GM10248 (cell line): Measurements from ENCODE around the gene FRMD3.
A peak's percentile ranks its signal among the peaks of the same experiment; 100 is the strongest.

Experiments used
- CTCF ChIA-PET: fragments of 300-600 bp; sonication (Branson Sonifier 250); formaldehyde crosslinking; extraction: SDS; loops from one replicate; lab custom pipeline; 2021; ENCODE audit warnings: antibody characterized with exemption; lab: Yijun Ruan, JAX
- POLR2A ChIA-PET: fragments of 350-650 bp; sonication (Branson Sonifier 250); formaldehyde crosslinking; extraction: SDS; loops from one replicate; lab custom pipeline; 2020; ENCODE audit warnings: antibody characterized with exemption; lab: Yijun Ruan, JAX
- DNase-seq: peaks from one replicate; pipeline ENCODE4 v3.0.0; 2012; ENCODE audit errors: extremely low spot score
- CTCF ChIP-seq: IDR thresholded peaks from 2 replicates; pipeline ENCODE4 v1.5.1; 2012; ENCODE audit warnings: mild to moderate bottlenecking, low read depth; ENCODE audit errors: extremely low read depth, missing control alignments, control extremely low read depth

Gene FRMD3

GRCh38 chr9:83247732-83248131, 290.5 kb downstream of the FRMD3 start:
- no peak for TF ChIP-seq CTCF
- CTCF ChIA-PET = no interaction called here
- DNase-seq = peak; percentile 37
- POLR2A ChIA-PET = no interaction called here

GRCh38 chr9:83245979-83246659, 292.1 kb downstream of the FRMD3 start:
- POLR2A ChIA-PET = no interaction called here
- CTCF ChIA-PET = interaction anchor here (0.9 kb wide), 1 partner anchor 88 kb away, joined by 3 read pairs; no protein-coding TSS in a partner anchor
- DNase-seq = no peak

GRCh38 chr9:83242066-83242465, 296.1 kb downstream of the FRMD3 start:
- CTCF ChIA-PET = no interaction called here
- no peak for DNase-seq
- POLR2A ChIA-PET = no interaction called here
- no peak for TF ChIP-seq CTCF

More at GRCh38 chr9:83245979-83246659, 292.1 kb downstream of the FRMD3 start:
- TF ChIP-seq CTCF = no peak

GRCh38 chr9:83240671-83241070, 297.5 kb downstream of the FRMD3 start:
- CTCF ChIA-PET = no interaction called here
- POLR2A ChIA-PET = no interaction called here
- no peak for DNase-seq
- TF ChIP-seq CTCF = no peak

GRCh38 chr9:83239747-83240146, 298.5 kb downstream of the FRMD3 start:
- no peak for DNase-seq
- ChIA-PET POLR2A (no interaction called here), CTCF (interaction anchor here (1.1 kb wide), 1 partner anchor 43 kb away, joined by 4 read pairs; no protein-coding TSS in a partner anchor)
- no peak for TF ChIP-seq CTCF

- no peak for TF ChIP-seq CTCF
- DNase-seq = no peak
- ChIA-PET POLR2A (no interaction called here), CTCF (interaction anchor here (1.1 kb wide), 1 partner anchor 42 kb away, joined by 4 read pairs; no protein-coding TSS in a partner anchor)
Observed at GRCh38 chr9:83238871-83239640, 299.1 kb downstream of the FRMD3 start.
